ENCODE data around the gene ACBD5.
"Not testable (repeated sequence)": the region's sequence is repeated elsewhere in the genome, so short reads cannot be mapped to it uniquely, and the experiment has no call there.

ACBD5 gene, protein sequence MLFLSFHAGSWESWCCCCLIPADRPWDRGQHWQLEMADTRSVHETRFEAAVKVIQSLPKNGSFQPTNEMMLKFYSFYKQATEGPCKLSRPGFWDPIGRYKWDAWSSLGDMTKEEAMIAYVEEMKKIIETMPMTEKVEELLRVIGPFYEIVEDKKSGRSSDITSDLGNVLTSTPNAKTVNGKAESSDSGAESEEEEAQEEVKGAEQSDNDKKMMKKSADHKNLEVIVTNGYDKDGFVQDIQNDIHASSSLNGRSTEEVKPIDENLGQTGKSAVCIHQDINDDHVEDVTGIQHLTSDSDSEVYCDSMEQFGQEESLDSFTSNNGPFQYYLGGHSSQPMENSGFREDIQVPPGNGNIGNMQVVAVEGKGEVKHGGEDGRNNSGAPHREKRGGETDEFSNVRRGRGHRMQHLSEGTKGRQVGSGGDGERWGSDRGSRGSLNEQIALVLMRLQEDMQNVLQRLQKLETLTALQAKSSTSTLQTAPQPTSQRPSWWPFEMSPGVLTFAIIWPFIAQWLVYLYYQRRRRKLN

GRCh38 chr10:27240212-27241009 lies at the start of gene ACBD5:
ACBD5 (minus strand) TSS chr10:27240797; CDS start chr10:27240688, 109 bp downstream.
- peak; percentile 77 for DNase-seq (ENCODE audit: low spot score)

GRCh38 chr10:27285093-27285492 lies 44.5 kb upstream of the ACBD5 start:
- peak; percentile 54 for DNase-seq (ENCODE audit: low spot score)

GRCh38 chr10:27276581-27276980 lies 36.0 kb upstream of the ACBD5 start:
- no peak for DNase-seq (ENCODE audit: low spot score)

- DNase-seq (ENCODE audit: low spot score) = not testable (repeated sequence)
Observed at GRCh38 chr10:27266025-27266424, 25.4 kb upstream of the ACBD5 start.

DNA sequence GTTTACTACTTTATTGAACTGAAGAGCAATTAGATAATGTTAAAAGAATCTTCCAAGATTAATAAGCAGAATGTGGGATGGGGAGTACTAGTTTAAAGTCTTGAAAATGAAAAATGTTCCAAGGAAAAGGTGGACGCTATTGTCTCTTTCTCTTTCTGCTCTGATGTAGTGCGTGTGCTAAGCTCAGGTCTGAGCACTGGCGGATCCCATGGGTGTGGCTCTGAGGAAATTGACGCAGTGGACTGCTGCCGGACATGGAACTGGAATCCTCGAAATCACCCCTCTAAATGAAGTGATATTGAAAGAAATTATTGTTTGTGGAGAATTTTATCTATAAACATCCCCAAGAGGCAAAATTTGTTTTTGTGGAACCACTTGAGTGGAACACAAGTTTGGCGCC lies 22.2 kb upstream of the ACBD5 start:
- DNase-seq (ENCODE audit: low spot score) = not testable (repeated sequence)

GRCh38 chr10:27258838-27259812 lies 18.5 kb upstream of the ACBD5 start:
- no peak for DNase-seq (ENCODE audit: low spot score)

DNA sequence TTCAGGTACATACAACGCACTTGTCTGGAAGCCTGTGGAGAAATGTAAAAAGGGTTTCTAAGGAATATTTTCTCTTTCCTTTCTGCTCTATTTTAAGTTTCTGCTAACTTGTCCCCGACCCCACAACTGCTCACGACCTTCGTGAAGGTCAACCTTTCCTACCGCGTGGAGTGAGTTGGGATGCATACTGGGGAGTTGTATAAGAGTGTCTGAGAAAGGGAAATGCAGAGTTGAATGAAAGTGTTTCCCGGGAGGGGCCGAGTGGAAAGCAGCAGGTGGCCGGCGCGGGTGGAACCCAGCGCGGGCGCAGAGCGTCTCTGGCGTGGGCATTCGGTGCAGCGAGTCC lies 17.9 kb upstream of the ACBD5 start:
- no peak for DNase-seq (ENCODE audit: low spot score)

- DNase-seq (ENCODE audit: low spot score) = no peak
Observed at GRCh38 chr10:27256299-27257189, 15.9 kb upstream of the ACBD5 start.

- DNase-seq (ENCODE audit: low spot score) = no peak
Observed at GRCh38 chr10:27253576-27253975, 13.0 kb upstream of the ACBD5 start.

DNA sequence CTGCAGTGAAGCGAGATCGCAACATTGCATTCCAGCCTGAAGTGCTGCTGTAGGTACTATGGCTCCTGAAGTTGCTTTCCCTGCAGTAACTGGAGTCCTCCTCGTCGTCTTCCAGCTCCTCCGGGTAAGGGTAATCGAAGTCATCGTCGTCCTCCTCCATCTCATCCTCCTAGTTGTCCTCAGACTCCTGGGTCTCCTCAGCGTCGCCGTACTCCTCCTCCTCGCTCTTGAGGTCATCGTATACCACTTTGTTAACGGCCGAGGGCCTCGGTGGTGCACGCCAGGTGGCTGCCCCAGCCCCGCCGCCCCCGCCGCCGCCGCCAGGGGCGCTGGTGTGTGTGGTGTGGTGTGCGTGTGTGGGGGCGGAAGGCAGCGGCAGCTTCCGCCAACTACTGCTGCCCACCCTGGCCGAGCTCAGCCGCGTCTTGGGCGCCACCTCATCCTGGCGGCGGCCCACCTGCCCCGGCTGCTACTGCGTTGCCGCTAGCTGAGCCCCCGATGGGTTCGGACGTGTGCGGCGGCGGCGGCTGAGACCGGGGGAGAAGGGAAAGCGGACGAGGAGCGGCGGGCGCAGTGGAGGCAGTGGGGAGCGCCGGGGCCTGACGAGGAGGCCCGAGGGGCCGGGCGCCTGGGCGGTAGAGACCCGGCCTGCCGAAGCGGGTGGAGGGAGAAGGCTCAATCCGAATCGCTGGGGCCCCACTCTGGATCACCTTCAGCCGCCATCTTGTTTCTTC lies 11.8 kb upstream of the ACBD5 start:
- peak; percentile 82 for DNase-seq (ENCODE audit: low spot score)

- DNase-seq (ENCODE audit: low spot score) = no peak
Observed at GRCh38 chr10:27251554-27251953, 11.0 kb upstream of the ACBD5 start.

DNA sequence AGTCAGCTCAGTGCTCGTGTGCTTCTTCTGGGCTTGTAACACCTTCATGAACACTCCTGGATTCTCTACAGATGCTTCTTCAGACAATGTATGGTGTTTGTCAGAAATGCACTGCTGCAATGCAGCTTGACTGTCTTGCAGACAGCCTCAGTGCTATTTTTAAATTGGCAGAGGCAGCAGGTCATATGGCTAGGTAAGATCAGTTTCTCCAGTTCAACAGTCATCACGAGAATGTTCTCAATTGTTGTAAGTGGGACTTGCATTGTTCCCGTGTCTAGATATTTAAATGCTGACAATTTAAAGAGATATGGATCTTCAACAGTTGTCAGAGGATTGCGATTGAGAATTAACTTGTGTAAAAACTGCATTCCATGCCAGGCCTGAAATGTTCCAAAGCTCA lies 7.6 kb upstream of the ACBD5 start:
- no peak for DNase-seq (ENCODE audit: low spot score)

- no peak for DNase-seq (ENCODE audit: low spot score)
Observed at GRCh38 chr10:27247441-27247840, 6.8 kb upstream of the ACBD5 start.

DNA sequence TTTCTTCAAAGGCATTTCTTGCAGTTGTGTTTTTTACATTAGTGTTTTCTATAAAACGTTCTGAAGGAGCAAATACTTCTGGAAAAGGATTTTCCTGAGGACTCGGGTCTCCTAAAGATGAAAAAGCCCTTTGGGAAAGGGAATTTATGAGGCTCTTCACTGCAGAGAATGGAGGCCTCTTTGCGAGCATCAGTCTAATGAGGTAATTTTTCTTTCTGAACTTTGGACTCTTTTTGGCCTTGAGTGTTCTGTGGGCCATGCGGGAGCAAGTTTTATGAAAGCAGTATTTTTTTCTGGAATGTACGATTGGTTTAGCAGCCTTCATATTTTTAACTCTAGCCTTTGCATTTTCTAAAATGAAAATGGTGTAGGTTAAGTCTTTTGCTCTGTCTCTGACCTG lies 6.4 kb upstream of the ACBD5 start:
- no peak for DNase-seq (ENCODE audit: low spot score)

DNA sequence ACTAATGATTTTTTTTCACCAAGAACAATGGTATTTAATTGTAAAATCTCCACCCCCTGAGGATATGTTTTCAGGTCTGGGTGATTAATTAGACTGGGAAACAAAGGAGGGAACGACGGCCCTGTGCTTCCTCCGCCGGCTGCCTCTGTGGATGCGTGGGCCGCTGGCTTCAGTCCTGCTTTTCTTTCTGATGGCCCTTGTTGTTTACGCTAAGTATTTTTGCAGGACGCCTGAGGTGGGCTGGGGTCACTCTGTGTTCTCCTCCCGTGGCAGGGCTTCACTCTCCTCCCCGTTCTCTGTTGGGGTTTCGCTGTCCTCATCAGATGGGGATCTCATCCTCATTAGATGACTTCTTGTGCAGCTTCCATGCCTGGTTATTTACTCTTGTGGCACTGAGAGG lies 5.2 kb upstream of the ACBD5 start:
- DNase-seq (ENCODE audit: low spot score) = no peak

DNA sequence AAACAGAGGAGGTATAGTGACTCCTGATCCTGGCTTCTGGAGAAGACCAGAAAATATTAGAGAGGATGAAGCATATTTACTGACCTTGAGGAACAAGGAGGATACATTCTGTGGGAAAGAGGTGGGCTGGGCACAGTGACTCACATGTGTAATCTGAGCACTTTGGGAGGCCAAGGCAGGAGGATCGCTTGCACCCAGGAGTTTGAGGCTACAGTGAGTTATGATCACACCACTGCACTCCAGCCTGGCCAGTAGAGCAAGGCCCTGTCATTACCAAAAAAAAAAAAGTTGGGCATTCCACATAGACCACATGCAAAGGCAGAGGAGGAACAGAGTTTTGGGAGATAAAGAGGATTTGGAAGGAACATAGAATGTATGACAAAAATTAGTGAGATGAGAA lies 4.4 kb upstream of the ACBD5 start:
- DNase-seq (ENCODE audit: low spot score) = no peak

DNA sequence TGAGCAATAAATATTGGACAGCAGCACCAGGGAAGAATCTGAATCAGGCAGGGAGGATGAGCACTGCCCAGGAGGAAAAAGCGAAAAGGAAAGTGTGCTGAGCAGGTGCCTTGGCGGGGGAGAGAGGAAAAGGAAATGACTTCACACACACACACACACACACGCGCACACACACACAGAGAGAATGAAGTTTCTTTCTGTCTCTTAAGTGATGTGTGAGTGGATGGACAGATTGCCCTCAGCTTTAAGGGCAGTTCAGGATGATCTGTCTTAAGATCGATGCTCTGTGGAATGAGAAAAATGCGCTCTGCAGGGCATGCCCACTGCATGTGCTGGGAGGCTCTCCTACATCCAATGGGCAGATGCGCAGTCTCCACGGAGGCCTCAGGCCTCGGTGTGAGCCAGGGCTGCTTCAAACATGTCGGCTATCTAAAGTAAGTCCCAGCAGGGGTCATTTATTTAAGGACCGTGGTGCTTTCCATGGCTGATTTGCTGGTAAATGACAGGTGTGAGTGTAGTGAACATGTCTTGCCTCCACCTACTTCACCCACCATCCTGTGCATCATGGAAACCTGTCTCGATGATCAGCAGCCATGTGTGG lies 2.5 kb upstream of the ACBD5 start:
- DNase-seq (ENCODE audit: low spot score) = peak; percentile 85

DNA sequence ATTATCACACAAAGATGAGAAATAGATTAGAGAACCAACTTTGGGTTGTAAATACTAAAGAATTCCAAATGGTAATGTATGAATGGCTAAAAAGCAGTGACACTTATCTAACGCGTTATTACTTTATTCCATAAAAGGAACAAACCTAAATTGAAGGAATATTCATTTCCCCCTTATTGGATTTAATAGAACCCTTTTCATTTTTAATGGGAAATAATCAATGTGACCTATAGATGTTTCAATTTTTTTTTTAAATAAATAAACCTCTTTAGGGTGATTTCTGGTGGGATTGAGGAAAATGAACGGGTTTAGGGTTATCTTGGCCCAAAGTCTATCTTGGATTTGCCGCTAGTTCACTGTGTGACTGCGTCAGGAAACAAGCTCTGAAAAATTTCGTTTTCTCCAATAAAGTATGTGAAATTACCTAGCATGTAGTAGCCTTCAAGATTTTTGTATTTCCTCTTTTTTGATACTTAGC lies 1.9 kb upstream of the ACBD5 start:
- no peak for DNase-seq (ENCODE audit: low spot score)

DNA sequence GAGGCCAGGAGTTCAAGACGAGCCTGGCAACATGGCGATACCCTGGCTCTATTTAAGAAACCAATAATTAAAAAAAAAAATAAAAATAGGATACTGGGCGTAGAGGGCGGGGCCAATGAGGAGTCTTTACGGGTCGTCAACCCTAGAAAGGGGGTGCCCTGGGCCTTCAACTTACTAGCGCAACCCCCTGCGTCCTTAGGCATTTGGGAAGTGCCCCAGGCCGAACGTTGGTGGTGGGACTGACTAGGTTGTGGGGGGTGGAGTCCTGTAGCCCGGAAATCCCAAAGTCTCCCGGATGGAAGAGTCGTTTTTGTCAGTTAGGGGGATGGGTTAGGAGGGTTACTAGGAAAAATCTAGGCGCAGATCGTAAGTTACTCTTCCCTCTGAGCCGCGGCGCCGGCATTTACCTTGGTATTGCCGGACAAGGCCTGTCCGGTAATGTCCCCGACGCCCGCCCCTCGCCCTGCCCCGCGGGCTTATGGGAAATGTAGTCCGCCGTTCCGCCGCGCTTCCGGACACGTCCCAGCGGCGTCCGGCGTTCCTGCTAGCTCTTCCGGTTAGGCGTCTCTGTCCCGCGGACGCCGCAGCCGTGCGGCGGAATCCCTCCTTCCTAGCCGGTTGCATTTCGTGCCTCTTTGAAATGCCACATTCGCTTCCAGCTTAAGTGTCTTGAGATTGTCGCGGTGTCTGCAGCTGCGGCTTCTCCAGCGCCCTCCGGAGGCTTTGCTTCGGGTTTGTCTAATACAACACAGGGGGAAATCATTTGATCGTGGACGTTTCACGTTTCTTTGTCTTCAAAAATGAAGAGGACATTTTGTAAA lies 1.3 kb upstream of the ACBD5 start:
- peak; percentile 93 for DNase-seq (ENCODE audit: low spot score)

Data from activated CD4-positive, alpha-beta T cell treated with anti-CD3 and anti-CD28 coated beads, Interleukin-2, Interleukin-4, amounts not matched to agents 100 ng/mL and 50 ng/mL, durations not matched to agents 16 hours and 8 hours (primary cell).